ENCODE data around the gene ARMS2. TPM values are rescaled to one million over a fixed set of nuclear protein-coding genes. Genes with fewer than 3 reads are reported as not detected.

Gene ARMS2
- total RNA-seq, 1 experiment from 2014 or later = not detected

GRCh38 chr10:122461729-122462532 lies 7.5 kb downstream of the ARMS2 start (continued):
- no peak for TF ChIP-seq ZNF512 (CRISPR knock-in tag; IDR thresholded peaks at IDR 0.05; ENCODE audit: borderline replicate concordance)
- no peak for TF ChIP-seq ZNF317 (CRISPR knock-in tag; IDR thresholded peaks at IDR 0.05; ENCODE audit: borderline replicate concordance, low read depth)
- no peak for TF ChIP-seq ZNF263 (CRISPR knock-in tag; IDR thresholded peaks at IDR 0.05; ENCODE audit: low read depth)
- TF ChIP-seq, protein P1, sequence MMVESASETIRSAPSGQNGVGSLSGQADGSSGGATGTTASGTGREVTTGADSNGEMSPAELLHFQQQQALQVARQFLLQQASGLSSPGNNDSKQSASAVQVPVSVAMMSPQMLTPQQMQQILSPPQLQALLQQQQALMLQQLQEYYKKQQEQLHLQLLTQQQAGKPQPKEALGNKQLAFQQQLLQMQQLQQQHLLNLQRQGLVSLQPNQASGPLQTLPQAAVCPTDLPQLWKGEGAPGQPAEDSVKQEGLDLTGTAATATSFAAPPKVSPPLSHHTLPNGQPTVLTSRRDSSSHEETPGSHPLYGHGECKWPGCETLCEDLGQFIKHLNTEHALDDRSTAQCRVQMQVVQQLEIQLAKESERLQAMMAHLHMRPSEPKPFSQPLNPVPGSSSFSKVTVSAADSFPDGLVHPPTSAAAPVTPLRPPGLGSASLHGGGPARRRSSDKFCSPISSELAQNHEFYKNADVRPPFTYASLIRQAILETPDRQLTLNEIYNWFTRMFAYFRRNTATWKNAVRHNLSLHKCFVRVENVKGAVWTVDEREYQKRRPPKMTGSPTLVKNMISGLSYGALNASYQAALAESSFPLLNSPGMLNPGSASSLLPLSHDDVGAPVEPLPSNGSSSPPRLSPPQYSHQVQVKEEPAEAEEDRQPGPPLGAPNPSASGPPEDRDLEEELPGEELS (CRISPR knock-in tag; IDR thresholded peaks at IDR 0.05) = peak; percentile 14; the same call in 1 of the 2 replicates
- TF ChIP-seq, protein P2, sequence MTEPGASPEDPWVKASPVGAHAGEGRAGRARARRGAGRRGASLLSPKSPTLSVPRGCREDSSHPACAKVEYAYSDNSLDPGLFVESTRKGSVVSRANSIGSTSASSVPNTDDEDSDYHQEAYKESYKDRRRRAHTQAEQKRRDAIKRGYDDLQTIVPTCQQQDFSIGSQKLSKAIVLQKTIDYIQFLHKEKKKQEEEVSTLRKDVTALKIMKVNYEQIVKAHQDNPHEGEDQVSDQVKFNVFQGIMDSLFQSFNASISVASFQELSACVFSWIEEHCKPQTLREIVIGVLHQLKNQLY (CRISPR knock-in tag; IDR thresholded peaks at IDR 0.05) = no peak
- TF ChIP-seq MYBL2 (CRISPR knock-in tag; IDR thresholded peaks at IDR 0.05) = no peak
- no peak for TF ChIP-seq SOX15 (CRISPR knock-in tag; IDR thresholded peaks at IDR 0.05)
- TF ChIP-seq FOXP1 (CRISPR knock-in tag; IDR thresholded peaks at IDR 0.05; ENCODE audit: borderline replicate concordance) = 0 out of 2 replicates have a peak, but pooled peaks have one; percentile 27
- no peak for TF ChIP-seq CBFB (CRISPR knock-in tag; IDR thresholded peaks at IDR 0.05; ENCODE audit: low read depth)
- TF ChIP-seq FOXJ3 (CRISPR knock-in tag; IDR thresholded peaks at IDR 0.05; ENCODE audit: borderline replicate concordance) = no peak
- TF ChIP-seq PRRX2 (CRISPR knock-in tag; IDR thresholded peaks at IDR 0.05) = no peak
- TF ChIP-seq NFE2L1 (CRISPR knock-in tag; IDR thresholded peaks at IDR 0.05) = no peak
- TF ChIP-seq OVOL2 (CRISPR knock-in tag; IDR thresholded peaks at IDR 0.05; ENCODE audit: borderline replicate concordance) = no peak
- no peak for TF ChIP-seq GABPB1 (CRISPR knock-in tag; IDR thresholded peaks at IDR 0.05)

DNA sequence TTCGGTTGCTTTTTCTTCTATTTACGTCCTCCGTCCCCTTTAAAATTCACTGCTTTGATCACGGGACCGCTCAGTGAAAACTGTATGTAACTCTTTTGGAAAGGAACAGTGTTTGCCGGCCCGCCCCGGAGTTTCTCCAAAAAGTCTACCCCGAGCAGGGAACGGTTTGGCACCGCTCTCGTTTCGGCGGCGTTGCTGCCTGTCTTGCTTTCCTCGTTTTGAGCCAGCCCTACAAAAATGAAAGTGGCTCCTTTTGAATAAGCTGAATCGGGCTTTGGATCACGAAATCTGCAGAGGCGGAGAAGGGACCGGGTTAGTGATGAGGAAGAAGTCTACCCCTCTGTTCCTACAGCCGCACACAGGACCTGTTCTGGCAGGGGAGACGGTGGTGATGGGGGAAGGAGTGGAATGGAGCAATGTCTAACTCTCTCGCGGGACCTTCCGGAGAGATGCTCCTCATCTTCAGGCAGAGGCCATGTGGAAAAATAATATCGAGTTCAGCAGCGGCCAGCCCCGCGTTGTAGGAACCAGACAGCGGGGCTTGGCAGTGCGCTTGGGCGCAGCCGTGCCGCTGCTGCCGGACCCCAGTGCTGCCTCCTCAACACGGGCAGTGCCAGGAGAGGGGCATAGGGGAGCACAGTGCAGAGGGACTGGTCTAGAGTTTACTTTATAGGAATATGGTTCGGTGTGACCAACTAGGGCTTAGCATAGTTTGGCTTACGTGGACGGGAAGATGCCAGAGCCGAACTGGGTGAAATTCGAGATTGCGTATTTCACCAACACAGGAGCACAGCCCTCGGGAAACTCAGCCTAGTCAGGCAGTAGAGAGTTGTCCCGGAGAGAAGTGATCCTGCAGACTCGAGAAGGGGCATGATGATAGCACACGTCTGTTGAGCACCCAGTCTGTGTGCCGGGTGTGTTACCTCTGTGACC lies 8.3 kb downstream of the ARMS2 start:
- ChIA-PET POLR2A (no interaction called here), CTCF (interaction anchor here (1.0 kb wide), 1 partner anchor 183 kb away, joined by 4 read pairs; no protein-coding TSS in a partner anchor)
- Mint-ChIP-seq H3K4me1 (peaks cover 39% of the 10 kb centered on the region), H3K27ac (no peak overlapping the region), H3K27me3 (ENCODE audit: low read depth) (peaks cover 62% of the 10 kb centered on the region), H3K9me3 (no peaks in the 10 kb centered on the region), H3K36me3 (no peaks in the 10 kb centered on the region), H3K4me3 (peak overlapping the region; percentile 73)
- DNase-seq (ENCODE audit: low spot score) = no peak
- no peak for ATAC-seq
- TF ChIP-seq, protein P3, sequence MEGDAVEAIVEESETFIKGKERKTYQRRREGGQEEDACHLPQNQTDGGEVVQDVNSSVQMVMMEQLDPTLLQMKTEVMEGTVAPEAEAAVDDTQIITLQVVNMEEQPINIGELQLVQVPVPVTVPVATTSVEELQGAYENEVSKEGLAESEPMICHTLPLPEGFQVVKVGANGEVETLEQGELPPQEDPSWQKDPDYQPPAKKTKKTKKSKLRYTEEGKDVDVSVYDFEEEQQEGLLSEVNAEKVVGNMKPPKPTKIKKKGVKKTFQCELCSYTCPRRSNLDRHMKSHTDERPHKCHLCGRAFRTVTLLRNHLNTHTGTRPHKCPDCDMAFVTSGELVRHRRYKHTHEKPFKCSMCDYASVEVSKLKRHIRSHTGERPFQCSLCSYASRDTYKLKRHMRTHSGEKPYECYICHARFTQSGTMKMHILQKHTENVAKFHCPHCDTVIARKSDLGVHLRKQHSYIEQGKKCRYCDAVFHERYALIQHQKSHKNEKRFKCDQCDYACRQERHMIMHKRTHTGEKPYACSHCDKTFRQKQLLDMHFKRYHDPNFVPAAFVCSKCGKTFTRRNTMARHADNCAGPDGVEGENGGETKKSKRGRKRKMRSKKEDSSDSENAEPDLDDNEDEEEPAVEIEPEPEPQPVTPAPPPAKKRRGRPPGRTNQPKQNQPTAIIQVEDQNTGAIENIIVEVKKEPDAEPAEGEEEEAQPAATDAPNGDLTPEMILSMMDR (IDR thresholded peaks at IDR 0.05) = no peak
- no peak for TF ChIP-seq IRF1 (CRISPR knock-in tag; IDR thresholded peaks at IDR 0.05)
- no peak for TF ChIP-seq ZNF671 (CRISPR knock-in tag; IDR thresholded peaks at IDR 0.05)
- no peak for TF ChIP-seq E2F5 (CRISPR knock-in tag; IDR thresholded peaks at IDR 0.05)
- TF ChIP-seq NFATC4 (CRISPR knock-in tag; IDR thresholded peaks at IDR 0.05) = no peak
- TF ChIP-seq EMX1 (CRISPR knock-in tag; IDR thresholded peaks at IDR 0.05) = no peak
- TF ChIP-seq, protein P4, sequence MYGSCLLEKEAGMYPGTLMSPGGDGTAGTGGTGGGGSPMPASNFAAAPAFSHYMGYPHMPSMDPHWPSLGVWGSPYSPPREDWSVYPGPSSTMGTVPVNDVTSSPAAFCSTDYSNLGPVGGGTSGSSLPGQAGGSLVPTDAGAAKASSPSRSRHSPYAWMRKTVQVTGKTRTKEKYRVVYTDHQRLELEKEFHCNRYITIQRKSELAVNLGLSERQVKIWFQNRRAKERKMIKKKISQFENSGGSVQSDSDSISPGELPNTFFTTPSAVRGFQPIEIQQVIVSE (CRISPR knock-in tag; IDR thresholded peaks at IDR 0.05; ENCODE audit: borderline replicate concordance) = no peak
- no peak for TF ChIP-seq ZNF263 (CRISPR knock-in tag; IDR thresholded peaks at IDR 0.05; ENCODE audit: low read depth)
